RWPE1 (cell line): Measurements from ENCODE around the gene PPP3CB.

Experiments
- CTCF ChIA-PET: fragments of 350-600 bp; sonication (Branson Sonifier 250); formaldehyde crosslinking; extraction: SDS; loops from one replicate; lab custom pipeline; 2021; lab: Yijun Ruan, JAX
- POLR2A ChIA-PET: fragments of 400-600 bp; formaldehyde crosslinking; extraction: SDS; loops from one replicate; lab custom pipeline; 2020; ENCODE audit warnings: antibody characterized with exemption; ENCODE audit not compliant: low non-redundant PET; lab: Yijun Ruan, JAX
- DNase-seq: peaks from one replicate; pipeline ENCODE4 v3.0.0; 2012; ENCODE audit warnings: low spot score
- H3K27ac ChIP-seq: fragments of 450-650 bp; 2 replicates; pipeline ENCODE4 v1.5.1; 2017
- TF ChIP-seq, protein P1 (sequence below): fragments of 450-650 bp; conservative IDR thresholded peaks from 2 replicates; pipeline ENCODE4 v1.5.1; 2017; ENCODE audit warnings: low read depth, mild to moderate bottlenecking

Gene PPP3CB

DNA sequence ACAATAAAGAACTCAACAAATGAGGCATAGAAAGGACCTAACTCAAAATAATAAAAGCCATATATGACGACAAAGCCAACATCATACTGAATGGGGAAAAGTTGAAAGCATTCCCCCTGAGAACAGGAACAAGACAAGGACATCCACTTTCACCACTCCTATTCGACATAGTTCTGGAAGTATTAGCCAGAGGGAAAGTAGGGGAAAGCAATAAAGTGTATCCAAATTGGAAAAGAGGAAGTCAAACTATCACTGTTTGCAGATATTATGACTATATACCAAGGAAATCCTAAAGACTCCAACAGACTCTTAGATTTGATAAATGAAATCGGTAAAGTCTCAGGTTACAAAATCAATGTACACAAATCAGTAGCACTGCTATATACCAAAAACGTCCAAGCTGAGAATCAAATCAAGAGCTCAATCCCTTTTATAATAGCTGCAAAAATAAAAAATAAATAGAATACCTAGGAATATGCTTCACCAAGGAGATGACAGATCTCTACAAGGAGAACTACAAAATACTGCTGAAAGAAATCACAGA lies 86.8 kb downstream of the PPP3CB start:
- TF ChIP-seq, protein P1, sequence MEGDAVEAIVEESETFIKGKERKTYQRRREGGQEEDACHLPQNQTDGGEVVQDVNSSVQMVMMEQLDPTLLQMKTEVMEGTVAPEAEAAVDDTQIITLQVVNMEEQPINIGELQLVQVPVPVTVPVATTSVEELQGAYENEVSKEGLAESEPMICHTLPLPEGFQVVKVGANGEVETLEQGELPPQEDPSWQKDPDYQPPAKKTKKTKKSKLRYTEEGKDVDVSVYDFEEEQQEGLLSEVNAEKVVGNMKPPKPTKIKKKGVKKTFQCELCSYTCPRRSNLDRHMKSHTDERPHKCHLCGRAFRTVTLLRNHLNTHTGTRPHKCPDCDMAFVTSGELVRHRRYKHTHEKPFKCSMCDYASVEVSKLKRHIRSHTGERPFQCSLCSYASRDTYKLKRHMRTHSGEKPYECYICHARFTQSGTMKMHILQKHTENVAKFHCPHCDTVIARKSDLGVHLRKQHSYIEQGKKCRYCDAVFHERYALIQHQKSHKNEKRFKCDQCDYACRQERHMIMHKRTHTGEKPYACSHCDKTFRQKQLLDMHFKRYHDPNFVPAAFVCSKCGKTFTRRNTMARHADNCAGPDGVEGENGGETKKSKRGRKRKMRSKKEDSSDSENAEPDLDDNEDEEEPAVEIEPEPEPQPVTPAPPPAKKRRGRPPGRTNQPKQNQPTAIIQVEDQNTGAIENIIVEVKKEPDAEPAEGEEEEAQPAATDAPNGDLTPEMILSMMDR = no peak
- DNase-seq = no peak
- CTCF ChIA-PET = no interaction called here
- H3K27ac ChIP-seq = no peak overlapping the region
- POLR2A ChIA-PET = no interaction called here

DNA sequence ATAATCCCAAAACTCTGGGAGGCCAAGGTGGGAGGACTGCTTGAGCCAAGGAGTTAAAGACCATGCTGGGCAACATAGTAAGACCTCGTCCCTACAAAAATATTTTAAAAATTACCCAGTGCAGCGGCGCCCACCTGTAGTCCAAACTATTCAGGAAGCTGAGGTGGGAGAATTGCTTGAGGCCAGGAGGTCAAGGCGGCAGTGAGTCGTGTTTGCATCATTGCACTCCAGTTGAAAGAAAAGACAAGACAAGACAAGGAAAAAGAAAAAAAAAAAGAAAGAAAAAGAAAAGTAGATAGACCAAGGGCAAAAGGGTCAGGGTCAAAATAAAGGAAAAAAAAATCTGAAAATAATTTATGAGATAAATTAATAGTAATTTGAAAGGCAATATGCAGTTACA lies 87.8 kb downstream of the PPP3CB start:
- H3K27ac ChIP-seq = no peak overlapping the region
- ChIA-PET POLR2A (no interaction called here), CTCF (no interaction called here)
- TF ChIP-seq, protein P1 = no peak
- DNase-seq = no peak

DNA sequence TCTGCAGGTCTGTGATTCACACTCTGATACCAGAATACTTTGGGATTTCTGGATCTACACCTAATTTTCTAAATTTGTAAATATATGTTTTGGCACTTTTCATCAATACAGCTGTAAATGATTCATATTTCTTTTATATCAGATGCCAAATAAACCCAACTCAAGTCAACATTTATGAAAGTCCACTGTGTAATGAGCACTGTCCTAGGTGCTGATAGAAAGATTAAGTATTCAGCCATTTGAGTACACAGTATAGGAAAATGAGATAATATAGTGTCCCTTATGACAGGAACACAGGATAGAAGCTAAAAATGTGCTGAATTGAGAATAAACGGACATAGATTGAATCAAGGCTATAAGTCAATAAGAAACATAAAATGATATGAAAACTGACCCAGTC lies 88.3 kb downstream of the PPP3CB start:
- TF ChIP-seq, protein P1 = no peak
- no peak overlapping the region for H3K27ac ChIP-seq
- POLR2A ChIA-PET = no interaction called here
- DNase-seq = no peak
- CTCF ChIA-PET = interaction anchor here (0.6 kb wide), 1 partner anchor 299 kb away, joined by 3 read pairs; no protein-coding TSS in a partner anchor

DNA sequence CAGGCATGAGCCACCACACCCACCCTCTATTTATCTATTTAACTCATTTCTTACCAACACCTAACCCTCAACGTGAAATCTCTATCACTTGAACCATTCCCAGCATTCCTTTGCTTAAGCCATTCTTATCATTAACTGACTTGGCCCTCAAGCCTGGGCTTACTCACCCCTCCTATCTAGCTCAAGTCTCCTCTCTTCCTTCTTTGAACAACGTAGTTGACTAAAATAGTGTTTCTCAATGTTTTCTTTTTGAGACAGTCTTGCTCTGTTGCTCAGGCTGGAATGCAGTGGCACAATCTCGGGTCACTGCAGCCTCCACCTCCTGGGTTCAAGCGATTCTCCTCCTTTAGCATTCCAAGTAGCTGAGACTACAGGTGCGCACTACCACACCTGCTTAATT lies 89.0 kb downstream of the PPP3CB start:
- DNase-seq = no peak
- H3K27ac ChIP-seq = no peak overlapping the region
- CTCF ChIA-PET = interaction anchor here (0.6 kb wide), 2 partner anchors 300 to 747 kb away, joined by 3 read pairs; no protein-coding TSS in a partner anchor

DNA sequence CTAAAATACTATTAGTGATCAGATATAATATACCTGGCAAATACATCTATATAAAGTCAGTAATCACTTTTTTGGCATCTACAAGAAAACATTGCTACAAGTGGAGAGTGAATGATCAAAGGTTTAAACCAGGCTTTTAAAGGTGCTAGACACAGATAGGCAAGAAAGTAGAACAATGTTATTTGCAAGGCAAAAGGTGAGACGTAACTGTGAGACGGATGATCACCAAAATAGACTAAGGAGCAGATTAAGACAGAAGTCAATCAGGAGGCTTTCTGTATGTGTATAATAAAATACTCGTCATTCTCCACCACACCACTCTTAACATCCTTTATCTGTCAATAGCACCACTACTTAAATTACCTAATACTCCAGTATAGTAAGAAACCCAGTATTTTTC lies 90.3 kb downstream of the PPP3CB start:
- POLR2A ChIA-PET = no interaction called here
- no peak overlapping the region for H3K27ac ChIP-seq
- DNase-seq = no peak
- TF ChIP-seq, protein P1 = no peak
- CTCF ChIA-PET = no interaction called here

More for the DNA sequence above, 89.0 kb downstream of the PPP3CB start:
- TF ChIP-seq, protein P1 = no peak
- POLR2A ChIA-PET = no interaction called here

DNA sequence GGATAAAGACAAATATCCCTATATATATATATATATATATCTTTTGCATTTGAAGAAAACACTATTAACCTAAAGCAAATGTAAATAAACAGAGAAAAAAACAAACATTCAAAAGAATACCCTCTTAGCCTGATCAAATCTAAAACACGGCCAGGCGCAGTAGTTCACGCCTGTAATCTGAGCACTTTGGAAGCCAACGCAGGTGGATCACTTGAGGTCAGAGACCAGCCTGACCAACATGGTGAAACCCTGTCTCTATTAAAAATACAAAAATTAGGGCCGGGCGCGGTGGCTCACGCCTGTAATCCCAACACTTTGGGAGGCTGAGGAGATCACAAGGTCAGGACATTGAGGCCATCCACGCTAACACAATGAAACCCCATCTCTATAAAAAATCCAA lies 91.1 kb downstream of the PPP3CB start:
- no peak for DNase-seq
- POLR2A ChIA-PET = no interaction called here
- TF ChIP-seq, protein P1 = no peak
- CTCF ChIA-PET = no interaction called here
- H3K27ac ChIP-seq = 0 out of 2 replicates have a peak overlapping the region, but pooled peaks have one; percentile 5
